Neuronal stem cell (in vitro differentiated cells): Measurements from ENCODE around the gene FBF1.

ENCODE experiments used
- DNase-seq: peaks from one replicate; pipeline ENCODE4 v3.0.0-alpha.2; 2013; ENCODE audit warnings: low spot score
- H2AFZ ChIP-seq: one replicate; pipeline ENCODE4 v1.6.1; 2013; ENCODE audit warnings: mild to moderate bottlenecking, low read length, inconsistent platforms
- H2AK5ac ChIP-seq: 2 replicates; pipeline ENCODE4 v1.6.1; 2013; ENCODE audit warnings: low read depth, mild to moderate bottlenecking, inconsistent platforms, low read length, moderate library complexity, mixed read lengths
- H2BK120ac ChIP-seq: 2 replicates; pipeline ENCODE4 v1.6.1; 2013; ENCODE audit warnings: low read depth, mild to moderate bottlenecking, inconsistent platforms, low read length, moderate library complexity, mixed read lengths
- H2BK12ac ChIP-seq: one replicate; pipeline ENCODE4 v1.6.1; 2013; ENCODE audit warnings: low read length, inconsistent platforms
- H2BK15ac ChIP-seq: 2 replicates; pipeline ENCODE4 v1.6.1; 2013; ENCODE audit warnings: mild to moderate bottlenecking, low read length, inconsistent platforms, mixed read lengths
- H2BK5ac ChIP-seq: one replicate; pipeline ENCODE4 v1.6.1; 2013; ENCODE audit warnings: inconsistent platforms, mild to moderate bottlenecking, low read length, moderate library complexity
- H3K14ac ChIP-seq: one replicate; pipeline ENCODE4 v1.6.1; 2013; ENCODE audit warnings: low read length, inconsistent platforms
- H3K18ac ChIP-seq: 2 replicates; pipeline ENCODE4 v1.6.1; 2013; ENCODE audit warnings: low read length, inconsistent platforms
- H3K23ac ChIP-seq: 2 replicates; pipeline ENCODE4 v1.6.1; 2013; ENCODE audit warnings: low read depth, mild to moderate bottlenecking, mixed read lengths, low read length, inconsistent platforms; ENCODE audit not compliant: poor library complexity
- H3K27ac ChIP-seq: replicated peaks from 3 replicates; pipeline ENCODE4 v1.5.1; 2013; ENCODE audit warnings: low read length, inconsistent platforms
- H3K27me3 ChIP-seq, 3 experiments: 2 replicates each; pipeline ENCODE4 v1.6.1; 2013; ENCODE audit warnings: low read length in 3 of 3, mild to moderate bottlenecking in 2 of 3, inconsistent platforms in 1 of 3, low read depth in 1 of 3, mixed read lengths in 1 of 3, moderate library complexity in 1 of 3; ENCODE audit not compliant: control insufficient read depth in 3 of 3, insufficient read depth in 3 of 3
- H3K36me3 ChIP-seq, 2 donors: replicated peaks in 1 of 2; 2 replicates each; pipeline ENCODE4 v1.6.1; 2013; ENCODE audit warnings: low read length in 2 of 2; ENCODE audit not compliant: control insufficient read depth in 2 of 2, insufficient read depth in 2 of 2
- H3K4ac ChIP-seq: 2 replicates; pipeline ENCODE4 v1.6.1; 2013; ENCODE audit warnings: inconsistent platforms, mild to moderate bottlenecking, low read length, moderate library complexity
- H3K4me1 ChIP-seq, 2 donors: 1 replicate in 1 of 2; 2 replicates in 1 of 2; pipeline ENCODE4 v1.6.1; 2013; ENCODE audit warnings: low read length in 2 of 2, low read depth in 1 of 2; ENCODE audit not compliant: control insufficient read depth in 2 of 2, insufficient read depth in 1 of 2
- H3K4me2 ChIP-seq: one replicate; pipeline ENCODE4 v1.6.1; 2013; ENCODE audit warnings: mild to moderate bottlenecking, low read length, inconsistent platforms; ENCODE audit not compliant: insufficient read depth, poor library complexity, severe bottlenecking
- H3K4me3 ChIP-seq, 2 donors: 2 replicates each; pipeline ENCODE4 v1.5.1; 2013; ENCODE audit warnings: low read length in 2 of 2, mild to moderate bottlenecking in 2 of 2, inconsistent platforms in 1 of 2, moderate library complexity in 1 of 2
- H3K79me1 ChIP-seq: one replicate; pipeline ENCODE4 v1.6.1; 2013; ENCODE audit warnings: low read depth, mild to moderate bottlenecking, inconsistent platforms, low read length, moderate library complexity
- H3K9ac ChIP-seq: one replicate; pipeline ENCODE4 v1.6.1; 2013; ENCODE audit warnings: mild to moderate bottlenecking, low read depth, low read length, inconsistent platforms; ENCODE audit not compliant: poor library complexity
- H3K9me3 ChIP-seq, 2 donors: replicated peaks in 1 of 2; 2 replicates each; pipeline versions ENCODE3 to v1.6.1; 2013; ENCODE audit warnings: low read length in 2 of 2, mild to moderate bottlenecking in 2 of 2, inconsistent platforms in 1 of 2, low read depth in 1 of 2, mixed read lengths in 1 of 2, moderate library complexity in 1 of 2; ENCODE audit not compliant: control insufficient read depth in 2 of 2, insufficient read depth in 1 of 2
- H4K8ac ChIP-seq: one replicate; pipeline ENCODE4 v1.6.1; 2013; ENCODE audit warnings: low read depth, mild to moderate bottlenecking, inconsistent platforms, low read length, moderate library complexity
- H4K91ac ChIP-seq: one replicate; pipeline ENCODE4 v1.6.1; 2013; ENCODE audit warnings: low read length, low read depth, mild to moderate bottlenecking, inconsistent platforms; ENCODE audit not compliant: poor library complexity
- WGBS, 2 donors: extraction: QIAGEN DNeasy Blood & Tissue Kit; methylation state at CpG; one replicate each; pipeline ENCODE4 v1.1.7; 2013; ENCODE audit warnings: missing lambda C conversion rate in 2 of 2, mixed read lengths in 1 of 2; ENCODE audit not compliant: insufficient read length in 2 of 2, insufficient replicate concordance in 1 of 2; ENCODE audit errors: extremely low coverage in 2 of 2; 5-methylcytosine and 5-hydroxymethylcytosine counted together

FBF1 gene

DNA sequence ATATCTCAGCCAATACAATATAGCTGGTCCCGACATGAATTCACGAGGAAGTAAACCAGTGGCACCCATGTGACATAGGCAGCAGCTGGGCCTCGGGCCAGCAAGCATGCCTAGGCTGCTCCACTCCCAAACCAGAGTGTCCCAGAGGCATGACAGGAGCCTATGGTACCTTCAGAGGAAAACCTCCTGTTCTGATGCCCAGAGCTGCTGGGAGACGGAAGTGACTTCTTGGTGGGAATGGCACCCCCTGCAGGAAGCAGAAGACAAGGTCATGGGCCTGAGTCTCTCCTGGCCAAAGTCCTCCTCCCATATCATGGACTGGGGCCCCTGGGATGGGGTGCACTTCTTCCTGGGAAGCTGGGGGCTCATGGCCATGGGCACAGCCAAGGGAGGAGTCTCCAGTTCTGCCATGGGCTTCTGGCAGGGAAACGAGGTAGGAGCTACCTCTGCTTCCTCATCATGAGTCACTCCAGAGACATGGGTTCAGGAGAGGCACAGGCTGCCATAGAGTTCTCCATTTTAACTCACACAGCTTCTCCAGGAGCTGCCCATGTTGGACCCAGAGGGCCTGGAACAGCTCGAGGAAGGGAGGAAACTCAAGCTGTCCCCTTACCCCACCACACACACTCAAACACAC, 13.4 kb downstream of the FBF1 start:
- Histone ChIP-seq H3K4me2 (no peak overlapping the region), H3K23ac (peak overlapping the region; percentile 18), H3K14ac (no peak overlapping the region), H3K27ac (no peak overlapping the region), H2AK5ac (no peak overlapping the region), H3K18ac (no peak overlapping the region), H4K91ac (no peak overlapping the region), H2BK15ac (no peak overlapping the region), H2BK12ac (no peak overlapping the region), H3K4ac (no peak overlapping the region), H3K36me3 (peaks cover 19 to 52% of the 10 kb centered on the region in 2 donors), H2BK5ac (peak overlapping the region; percentile 49), H2AFZ (no peak overlapping the region), H4K8ac (no peak overlapping the region), H3K9me3 (no peaks in the 10 kb centered on the region), H3K79me1 (no peaks in the 10 kb centered on the region), H3K9ac (no peak overlapping the region), H3K4me3 (no peak overlapping the region), H3K4me1 (no peaks in the 10 kb centered on the region), H2BK120ac (no peak overlapping the region), H3K27me3 (no peaks in the 10 kb centered on the region)
- no peak for DNase-seq
- WGBS, 2 donors, result no CpG with 5 or more reads among the region's 6 CpGs

DNA sequence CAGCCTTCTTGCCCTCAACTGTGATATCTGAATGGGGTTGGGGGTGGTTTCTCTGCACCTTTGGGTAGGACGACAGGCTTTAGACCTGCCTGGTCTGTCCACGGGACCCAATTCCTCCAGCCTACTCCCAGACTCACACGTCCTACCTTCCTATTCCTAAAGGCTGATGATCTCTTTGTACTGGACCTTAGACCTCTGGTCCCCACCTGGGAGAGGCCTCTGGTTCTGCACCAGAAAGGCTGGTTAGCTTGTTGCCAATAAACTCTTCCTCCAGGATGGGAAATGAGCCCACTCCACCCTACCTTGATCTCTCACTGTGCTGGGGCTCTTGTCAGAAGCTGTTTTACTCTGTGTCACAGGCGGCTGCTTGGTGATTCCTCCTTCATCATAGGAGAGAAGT, 14.4 kb downstream of the FBF1 start:
- Histone ChIP-seq H3K4me2 (no peak overlapping the region), H3K4ac (no peak overlapping the region), H4K8ac (no peak overlapping the region), H2BK15ac (no peak overlapping the region), H3K14ac (no peak overlapping the region), H2AFZ (no peak overlapping the region), H3K9ac (no peak overlapping the region), H3K18ac (no peak overlapping the region), H2AK5ac (no peak overlapping the region), H2BK12ac (no peak overlapping the region), H2BK120ac (no peak overlapping the region), H3K27me3 (no peaks in the 10 kb centered on the region), H3K27ac (no peak overlapping the region), H2BK5ac (no peak overlapping the region), H3K36me3 (peaks cover 23 to 59% of the 10 kb centered on the region in 2 donors), H3K23ac (no peak overlapping the region), H3K79me1 (no peaks in the 10 kb centered on the region), H3K4me3 (no peak overlapping the region), H3K9me3 (no peaks in the 10 kb centered on the region), H3K4me1 (no peaks in the 10 kb centered on the region), H4K91ac (no peak overlapping the region)
- no CpG with 5 or more reads among the region's 4 CpGs for WGBS, 2 donors
- DNase-seq, result no peak

DNA sequence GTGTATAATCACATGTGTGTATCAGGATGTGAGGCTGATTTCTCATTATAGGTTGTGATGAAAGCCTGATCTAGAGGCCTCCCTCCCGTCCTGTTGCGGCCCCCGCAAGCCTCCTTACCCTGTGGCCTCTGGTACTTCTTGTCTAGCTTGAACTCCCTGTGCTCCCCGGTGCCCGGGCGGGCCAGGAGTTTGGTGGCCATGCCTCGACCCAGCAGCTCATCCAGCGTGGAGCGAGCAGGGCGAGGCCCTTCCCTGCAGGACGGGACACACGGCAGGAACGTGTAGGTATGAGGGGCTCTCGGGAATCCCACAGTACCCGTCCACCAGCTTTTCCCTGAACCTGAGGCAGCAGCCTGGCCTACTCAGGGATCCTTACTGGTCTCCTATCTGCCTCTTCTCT, 14.9 kb downstream of the FBF1 start:
- Histone ChIP-seq H3K4me3 (no peak overlapping the region), H3K79me1 (no peaks in the 10 kb centered on the region), H3K9ac (no peak overlapping the region), H2BK15ac (no peak overlapping the region), H2AK5ac (no peak overlapping the region), H3K4me1 (no peaks in the 10 kb centered on the region), H3K18ac (no peak overlapping the region), H2AFZ (no peak overlapping the region), H3K4me2 (no peak overlapping the region), H3K27ac (no peak overlapping the region), H3K23ac (peak overlapping the region; percentile 12), H2BK120ac (no peak overlapping the region), H3K9me3 (no peaks in the 10 kb centered on the region), H2BK12ac (no peak overlapping the region), H3K27me3 (no peaks in the 10 kb centered on the region), H3K14ac (no peak overlapping the region), H3K4ac (no peak overlapping the region), H4K91ac (no peak overlapping the region), H4K8ac (no peak overlapping the region), H3K36me3 (peaks cover 23 to 59% of the 10 kb centered on the region in 2 donors), H2BK5ac (no peak overlapping the region)
- no CpG with 5 or more reads among the region's 15 CpGs for WGBS, 2 donors
- DNase-seq, result no peak

DNA sequence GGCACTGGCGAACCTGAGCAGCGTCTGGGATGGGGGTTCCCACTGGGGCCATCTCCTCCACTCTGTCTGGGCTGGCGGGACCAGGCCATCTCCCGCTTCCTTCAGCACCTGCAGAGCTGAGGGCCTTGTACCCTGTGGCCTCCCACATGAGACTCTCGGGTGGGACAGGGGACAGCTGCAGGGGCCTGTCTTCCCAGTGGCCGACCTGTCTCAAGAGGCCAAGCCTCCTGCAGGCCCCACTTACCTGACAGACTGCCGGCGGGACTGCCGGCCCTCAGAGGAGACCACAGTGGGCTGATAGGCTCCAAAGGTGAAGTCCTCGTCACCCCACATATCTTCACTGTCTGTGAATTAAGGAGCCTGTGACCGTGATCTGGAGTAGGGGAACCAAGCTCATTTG, 15.7 kb downstream of the FBF1 start:
- no peak for DNase-seq
- Histone ChIP-seq H3K4me1 (no peaks in the 10 kb centered on the region), H3K18ac (no peak overlapping the region), H3K36me3 (peaks cover 23 to 58% of the 10 kb centered on the region in 2 donors), H2AFZ (no peak overlapping the region), H2BK5ac (no peak overlapping the region), H3K9ac (no peak overlapping the region), H3K4me2 (no peak overlapping the region), H2BK15ac (no peak overlapping the region), H3K79me1 (no peaks in the 10 kb centered on the region), H2AK5ac (no peak overlapping the region), H3K14ac (no peak overlapping the region), H3K27me3 (no peaks in the 10 kb centered on the region), H3K4me3 (no peak overlapping the region), H3K23ac (no peak overlapping the region), H3K4ac (no peak overlapping the region), H2BK12ac (no peak overlapping the region), H2BK120ac (no peak overlapping the region), H3K9me3 (no peaks in the 10 kb centered on the region), H4K91ac (no peak overlapping the region), H4K8ac (no peak overlapping the region), H3K27ac (no peak overlapping the region)
- WGBS, 2 donors, result no CpG with 5 or more reads among the region's 11 CpGs
